Measurements from ENCODE around the gene ANXA3.

Gene ANXA3

DNA sequence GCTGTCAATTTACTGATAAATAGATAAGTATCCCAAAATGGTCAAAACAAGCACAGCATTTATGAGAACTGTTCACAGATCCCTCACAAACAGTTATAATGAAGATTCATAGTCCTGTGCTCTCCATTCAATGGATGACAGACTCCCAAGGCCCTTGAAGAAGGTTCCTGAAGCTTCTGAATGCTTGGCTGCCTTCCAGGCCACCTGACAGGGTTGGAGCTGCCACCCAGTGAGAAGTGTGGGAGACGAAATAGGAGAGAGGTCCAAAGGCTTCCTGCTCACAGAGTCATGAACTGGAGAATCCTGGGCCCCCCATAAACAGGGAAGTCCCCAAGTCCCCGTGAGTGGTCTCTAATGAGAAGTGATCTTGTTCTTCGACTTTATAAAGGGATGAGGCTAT lies 26.0 kb upstream of the ANXA3 start:
- no peaks in the 10 kb centered on the region for H3K4me1 ChIP-seq (ENCODE audit: low read depth, poor library complexity, severe bottlenecking)
- no peak overlapping the region for H2AFZ ChIP-seq (ENCODE audit: low read depth)
- H3K27me3 ChIP-seq (ENCODE audit: insufficient read depth, low read depth): no peaks in the 10 kb centered on the region
- H3K27ac ChIP-seq: no peak overlapping the region
- H3K4me3 ChIP-seq (IDR thresholded peaks at IDR 0.05; ENCODE audit: insufficient read depth, low read depth, low read length): no peak overlapping the region
- no peak overlapping the region for H3K9ac ChIP-seq
- H3K79me2 ChIP-seq (ENCODE audit: insufficient read depth, low read depth): no peaks in the 10 kb centered on the region
- H3K36me3 ChIP-seq (ENCODE audit: insufficient read depth): no peaks in the 10 kb centered on the region
- no peaks in the 10 kb centered on the region for H4K20me1 ChIP-seq (ENCODE audit: insufficient read depth)
- H3K4me2 ChIP-seq: no peak overlapping the region
- TF ChIP-seq, protein P1, sequence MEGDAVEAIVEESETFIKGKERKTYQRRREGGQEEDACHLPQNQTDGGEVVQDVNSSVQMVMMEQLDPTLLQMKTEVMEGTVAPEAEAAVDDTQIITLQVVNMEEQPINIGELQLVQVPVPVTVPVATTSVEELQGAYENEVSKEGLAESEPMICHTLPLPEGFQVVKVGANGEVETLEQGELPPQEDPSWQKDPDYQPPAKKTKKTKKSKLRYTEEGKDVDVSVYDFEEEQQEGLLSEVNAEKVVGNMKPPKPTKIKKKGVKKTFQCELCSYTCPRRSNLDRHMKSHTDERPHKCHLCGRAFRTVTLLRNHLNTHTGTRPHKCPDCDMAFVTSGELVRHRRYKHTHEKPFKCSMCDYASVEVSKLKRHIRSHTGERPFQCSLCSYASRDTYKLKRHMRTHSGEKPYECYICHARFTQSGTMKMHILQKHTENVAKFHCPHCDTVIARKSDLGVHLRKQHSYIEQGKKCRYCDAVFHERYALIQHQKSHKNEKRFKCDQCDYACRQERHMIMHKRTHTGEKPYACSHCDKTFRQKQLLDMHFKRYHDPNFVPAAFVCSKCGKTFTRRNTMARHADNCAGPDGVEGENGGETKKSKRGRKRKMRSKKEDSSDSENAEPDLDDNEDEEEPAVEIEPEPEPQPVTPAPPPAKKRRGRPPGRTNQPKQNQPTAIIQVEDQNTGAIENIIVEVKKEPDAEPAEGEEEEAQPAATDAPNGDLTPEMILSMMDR (conservative IDR thresholded peaks at IDR 0.05; ENCODE audit: low read depth, low read length): no peak

DNA sequence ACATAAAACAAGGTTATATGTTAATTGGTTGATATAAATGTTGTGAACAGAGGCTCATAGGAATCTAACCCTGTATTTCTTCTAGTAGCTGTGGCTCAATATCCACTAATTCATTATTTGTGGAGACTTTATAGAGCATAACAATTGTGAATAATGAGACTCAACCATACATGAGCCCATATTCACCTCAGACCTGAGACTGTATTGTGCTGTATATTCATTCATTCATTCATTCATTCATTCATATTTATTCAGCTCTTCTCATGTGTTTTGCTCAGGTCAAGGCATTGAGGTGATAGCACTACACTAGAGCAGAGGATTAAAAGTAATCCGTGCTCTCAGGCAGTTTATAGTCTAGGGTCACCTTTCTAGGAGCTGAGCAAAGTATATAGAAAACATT lies 24.5 kb upstream of the ANXA3 start:
- Histone ChIP-seq H3K4me1 (ENCODE audit: low read depth, poor library complexity, severe bottlenecking) (no peaks in the 10 kb centered on the region), H3K27ac (no peak overlapping the region), H3K27me3 (ENCODE audit: insufficient read depth, low read depth) (no peaks in the 10 kb centered on the region), H4K20me1 (ENCODE audit: insufficient read depth) (no peaks in the 10 kb centered on the region), H3K4me3 (IDR thresholded peaks at IDR 0.05; ENCODE audit: insufficient read depth, low read depth, low read length) (no peak overlapping the region), H3K36me3 (ENCODE audit: insufficient read depth) (no peaks in the 10 kb centered on the region), H3K4me2 (no peak overlapping the region), H3K9ac (no peak overlapping the region), H3K79me2 (ENCODE audit: insufficient read depth, low read depth) (no peaks in the 10 kb centered on the region), H2AFZ (ENCODE audit: low read depth) (no peak overlapping the region)
- TF ChIP-seq, protein P1 (conservative IDR thresholded peaks at IDR 0.05; ENCODE audit: low read depth, low read length): no peak

DNA sequence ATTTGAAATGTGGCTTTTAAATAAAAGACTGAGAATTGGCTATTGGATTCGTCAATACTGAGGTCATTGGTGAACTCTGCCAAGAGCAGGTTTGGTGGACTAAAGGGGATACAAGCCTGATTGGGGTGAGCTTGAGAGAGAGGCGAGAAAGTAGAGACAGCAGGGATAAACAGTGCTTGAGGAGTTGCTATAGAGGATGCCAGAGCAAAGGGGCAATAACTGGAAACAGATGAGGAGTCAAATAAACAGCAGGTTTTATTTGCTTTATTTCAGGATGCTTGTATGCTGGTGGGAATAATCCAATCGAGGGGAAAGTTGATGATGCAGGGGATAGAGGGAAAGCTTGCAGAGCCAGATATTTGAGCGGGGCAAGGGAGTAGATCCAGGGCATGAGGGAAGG lies 24.0 kb upstream of the ANXA3 start:
- no peak overlapping the region for H3K9ac ChIP-seq
- H3K4me2 ChIP-seq: no peak overlapping the region
- H4K20me1 ChIP-seq (ENCODE audit: insufficient read depth): no peaks in the 10 kb centered on the region
- no peak overlapping the region for H3K4me3 ChIP-seq (IDR thresholded peaks at IDR 0.05; ENCODE audit: insufficient read depth, low read depth, low read length)
- H3K27me3 ChIP-seq (ENCODE audit: insufficient read depth, low read depth): no peaks in the 10 kb centered on the region
- TF ChIP-seq, protein P1 (conservative IDR thresholded peaks at IDR 0.05; ENCODE audit: low read depth, low read length): no peak
- H3K27ac ChIP-seq: no peak overlapping the region
- no peaks in the 10 kb centered on the region for H3K36me3 ChIP-seq (ENCODE audit: insufficient read depth)
- no peaks in the 10 kb centered on the region for H3K4me1 ChIP-seq (ENCODE audit: low read depth, poor library complexity, severe bottlenecking)
- no peak overlapping the region for H2AFZ ChIP-seq (ENCODE audit: low read depth)
- H3K79me2 ChIP-seq (ENCODE audit: insufficient read depth, low read depth): no peaks in the 10 kb centered on the region

DNA sequence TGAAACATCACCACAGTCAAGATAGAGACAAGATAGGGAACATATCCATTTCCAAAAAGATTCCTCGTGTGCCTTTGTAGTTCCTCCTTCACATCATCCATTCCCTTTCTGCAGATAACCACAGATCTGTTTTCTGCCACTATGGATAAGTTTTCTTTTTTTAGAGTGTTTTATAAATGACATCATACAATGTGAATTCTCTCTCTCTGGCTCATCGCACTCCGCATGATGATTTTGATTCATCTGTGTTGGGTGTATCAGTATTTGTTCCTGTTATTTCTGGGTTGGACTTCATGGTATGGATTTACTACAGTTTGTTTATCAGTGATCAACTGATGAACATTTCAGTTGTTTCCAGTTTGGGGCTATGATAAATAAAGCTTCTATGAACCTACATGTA lies 23.2 kb upstream of the ANXA3 start:
- no peaks in the 10 kb centered on the region for H3K79me2 ChIP-seq (ENCODE audit: insufficient read depth, low read depth)
- no peak overlapping the region for H3K4me3 ChIP-seq (IDR thresholded peaks at IDR 0.05; ENCODE audit: insufficient read depth, low read depth, low read length)
- no peak overlapping the region for H2AFZ ChIP-seq (ENCODE audit: low read depth)
- H3K4me2 ChIP-seq: no peak overlapping the region
- H4K20me1 ChIP-seq (ENCODE audit: insufficient read depth): no peaks in the 10 kb centered on the region
- TF ChIP-seq, protein P1 (conservative IDR thresholded peaks at IDR 0.05; ENCODE audit: low read depth, low read length): no peak
- no peak overlapping the region for H3K9ac ChIP-seq
- no peak overlapping the region for H3K27ac ChIP-seq
- H3K36me3 ChIP-seq (ENCODE audit: insufficient read depth): no peaks in the 10 kb centered on the region
- no peaks in the 10 kb centered on the region for H3K27me3 ChIP-seq (ENCODE audit: insufficient read depth, low read depth)
- H3K4me1 ChIP-seq (ENCODE audit: low read depth, poor library complexity, severe bottlenecking): no peaks in the 10 kb centered on the region
